Measurements from ENCODE around the gene SLC6A5. TPM values are rescaled to one million over a fixed set of nuclear protein-coding genes. Genes with fewer than 3 reads are reported as not detected.
"Not testable (repeated sequence)": the region's sequence is repeated elsewhere in the genome, so short reads cannot be mapped to it uniquely, and the experiment has no call there.

SLC6A5 gene
- total and polyA plus RNA-seq, 2 of the 4 experiments (the other 2 are of a cell fraction) = not detected

GRCh38 chr11:20556396-20556795 lies 43.0 kb upstream of the SLC6A5 start:
- intact Hi-C loops (cut with micrococcal nuclease); H3K9ac ChIP-seq (ENCODE audit: low read depth, low read length); H2AK5ac ChIP-seq (ENCODE audit: low read depth, low read length); H3K36me3 ChIP-seq (ENCODE audit: control insufficient read depth, insufficient read depth, low read length); H3K79me1 ChIP-seq (ENCODE audit: low read depth in 1 of 2, low read length in 2 of 2); H2BK5ac ChIP-seq (ENCODE audit: low read depth, low read length, poor library complexity, severe bottlenecking); H3K4me1 ChIP-seq (ENCODE audit: control insufficient read depth, insufficient read depth, low read length); POLR2A ChIA-PET (ENCODE audit: unreplicated experiment); DNase-seq; H3K9me1 ChIP-seq (ENCODE audit: insufficient read depth, low read length); H3K9me3 ChIP-seq (ENCODE audit: control insufficient read depth, insufficient read depth, low read length); H2AFZ ChIP-seq (replicated peaks; ENCODE audit: low read length, poor library complexity); H3K27me3 ChIP-seq (ENCODE audit: control insufficient read depth, insufficient read depth, low read length); H2BK15ac ChIP-seq (ENCODE audit: low read depth, low read length); H3K4ac ChIP-seq (ENCODE audit: low read depth, low read length); BruUV-seq (replicated peaks); H2BK120ac ChIP-seq (ENCODE audit: low read depth, low read length); H3K18ac ChIP-seq (ENCODE audit: low read depth, low read length); H3K4me3 ChIP-seq (ENCODE audit: insufficient read depth, low read depth, low read length); dilution Hi-C loops (cut with HindIII; ENCODE audit: low sequenced_read_pairs, unreplicated experiment); H4K8ac ChIP-seq (ENCODE audit: low read depth in 2 of 2, low read length in 2 of 2); H3K14ac ChIP-seq (replicated peaks; ENCODE audit: low read depth, low read length); H4K5ac ChIP-seq (ENCODE audit: low read depth, low read length); H3K56ac ChIP-seq (ENCODE audit: extremely low read depth, insufficient read depth, low read length); H3K4me2 ChIP-seq (ENCODE audit: low read depth, low read length); H4K20me1 ChIP-seq (ENCODE audit: insufficient read depth, low read length); H3K27ac ChIP-seq (ENCODE audit: insufficient read depth, low read length); H3K23ac ChIP-seq (ENCODE audit: low read depth, low read length); CTCF ChIA-PET; H2BK20ac ChIP-seq (ENCODE audit: low read depth, low read length); H2AK9ac ChIP-seq (replicated peaks; ENCODE audit: low read depth, low read length, poor library complexity); H4K91ac ChIP-seq (ENCODE audit: insufficient read depth, low read depth, low read length); in situ Hi-C loops (cut with MboI; ENCODE audit: low sequenced_read_pairs); ATAC-seq (ENCODE audit: low read depth): not testable (repeated sequence)

Measured in IMR-90 (cell line).